Measurements from ENCODE around the gene LRCH1.

DNA sequence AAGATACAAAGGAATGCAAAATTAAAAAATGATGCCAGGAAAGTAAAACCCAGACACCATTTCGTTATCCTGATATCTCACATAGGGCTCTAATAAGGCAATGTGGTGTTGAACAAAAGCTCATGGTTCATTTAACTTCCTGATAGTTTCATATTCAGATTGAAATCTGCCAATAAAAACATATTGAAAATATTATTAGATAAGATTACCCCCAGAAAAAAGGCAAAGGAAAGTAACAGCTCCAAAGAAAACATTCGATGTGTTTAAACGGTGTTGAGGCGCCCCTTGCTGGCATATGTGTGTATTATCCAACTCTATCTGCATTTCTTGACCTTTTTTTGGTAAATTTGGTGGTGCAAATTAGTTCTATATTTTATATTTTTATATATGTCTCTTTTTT lies 168.1 kb downstream of the LRCH1 start:
- TF ChIP-seq CTCF (IDR thresholded peaks at IDR 0.05) (peak; percentile 66 to 74 (median 67)), EP300 (IDR thresholded peaks at IDR 0.05) (no peak), POLR2A (IDR thresholded peaks at IDR 0.05; ENCODE audit: low read depth) (no peak), POLR2AphosphoS5 (IDR thresholded peaks at IDR 0.05) (no peak)

Measured in esophagus muscularis mucosa (tissue), 4 donors.